Liver (tissue), 9 donors: ENCODE measurements around the gene STXBP6. TPM values are rescaled to one million over a fixed set of nuclear protein-coding genes. Genes with fewer than 3 reads are reported as not detected.

Experiments used
- DNase-seq: peaks from one replicate; pipeline ENCODE4 v3.0.0-alpha.2; 2017; ENCODE audit warnings: low spot score
- H3K27ac ChIP-seq, 2 donors: one replicate each; pipeline ENCODE4 v1.7.0; 2013; ENCODE audit warnings: inconsistent platforms in 2 of 2, low read length in 2 of 2, control low read depth in 1 of 2, low read depth in 1 of 2, mild to moderate bottlenecking in 1 of 2
- H3K27me3 ChIP-seq, 4 donors: one replicate each; pipeline versions ENCODE4 v1.6.1 to v1.7.0; 2013; ENCODE audit warnings: low read length in 3 of 4, inconsistent platforms in 1 of 4, mild to moderate bottlenecking in 1 of 4, moderate library complexity in 1 of 4; ENCODE audit not compliant: control insufficient read depth in 4 of 4, insufficient read depth in 4 of 4
- H3K36me3 ChIP-seq, 4 donors: one replicate each; pipeline versions ENCODE4 v1.6.1 to v1.7.0; 2013; ENCODE audit warnings: low read length in 3 of 4, mild to moderate bottlenecking in 3 of 4, low read depth in 1 of 4, moderate library complexity in 1 of 4; ENCODE audit not compliant: control insufficient read depth in 4 of 4, insufficient read depth in 3 of 4
- H3K4me1 ChIP-seq, 4 donors: one replicate each; pipeline versions ENCODE4 v1.6.1 to v1.7.0; 2013; ENCODE audit warnings: low read length in 3 of 4, mild to moderate bottlenecking in 3 of 4, moderate library complexity in 1 of 4; ENCODE audit not compliant: control insufficient read depth in 4 of 4, insufficient read depth in 4 of 4
- H3K4me3 ChIP-seq, 3 donors: one replicate each; pipeline versions ENCODE4 v1.6.1 to v1.7.0; 2013; ENCODE audit warnings: low read length in 3 of 3, control low read depth in 1 of 3, low read depth in 1 of 3, mild to moderate bottlenecking in 1 of 3
- H3K9ac ChIP-seq, 2 donors: one replicate each; pipeline ENCODE4 v1.7.0; 2013; ENCODE audit warnings: low read length in 2 of 2, mild to moderate bottlenecking in 2 of 2, moderate library complexity in 2 of 2, control low read depth in 1 of 2, low read depth in 1 of 2
- H3K9me3 ChIP-seq, 4 donors: one replicate each; pipeline versions ENCODE4 v1.6.1 to v1.7.0; 2013; ENCODE audit warnings: low read length in 3 of 4; ENCODE audit not compliant: control insufficient read depth in 4 of 4
- CTCF ChIP-seq: fragments of 150-350 bp; IDR thresholded peaks from 2 replicates; pipeline ENCODE4 v1.5.1; 2017; ENCODE audit warnings: improper control_type of control experiment, low read depth, low read length; ENCODE audit not compliant: missing input control
- EGR1 ChIP-seq, 2 donors: IDR thresholded peaks; 2 replicates each; pipeline ENCODE4 v1.6.1; 2016 to 2018; ENCODE audit warnings: antibody characterized with exemption in 2 of 2, low read depth in 2 of 2
- FOXA2 ChIP-seq: IDR thresholded peaks from 2 replicates; pipeline ENCODE4 v1.6.1; 2016; ENCODE audit warnings: antibody characterized with exemption
- GABPA ChIP-seq, 2 donors: IDR thresholded peaks in 1 of 2; conservative IDR thresholded peaks in 1 of 2; 2 replicates each; pipeline ENCODE4 v1.6.1; 2016; ENCODE audit warnings: antibody characterized with exemption in 2 of 2, mild to moderate bottlenecking in 1 of 2, moderate library complexity in 1 of 2
- HNF4A ChIP-seq, 2 donors: conservative IDR thresholded peaks; 2 replicates each; pipeline ENCODE4 v1.6.1; 2016; ENCODE audit warnings: antibody characterized with exemption in 2 of 2, mild to moderate bottlenecking in 2 of 2
- HNF4G ChIP-seq: IDR thresholded peaks from 2 replicates; pipeline ENCODE4 v1.6.1; 2016; ENCODE audit warnings: antibody characterized with exemption
- JUND ChIP-seq, 2 donors: IDR thresholded peaks; 2 replicates each; pipeline ENCODE4 v1.6.1; 2016; ENCODE audit warnings: antibody characterized with exemption in 2 of 2
- MAX ChIP-seq: IDR thresholded peaks from 2 replicates; pipeline ENCODE4 v1.6.1; 2016; ENCODE audit warnings: antibody characterized with exemption
- NR2F2 ChIP-seq: IDR thresholded peaks from 2 replicates; pipeline ENCODE4 v1.6.1; 2016; ENCODE audit warnings: antibody characterized with exemption
- RAD21 ChIP-seq, 2 donors: IDR thresholded peaks; 2 replicates each; pipeline ENCODE4 v1.6.1; 2016; ENCODE audit warnings: antibody characterized with exemption in 2 of 2, mild to moderate bottlenecking in 2 of 2
- REST ChIP-seq: IDR thresholded peaks from 2 replicates; pipeline ENCODE4 v1.6.1; 2016; ENCODE audit warnings: antibody characterized with exemption, mild to moderate bottlenecking
- RXRA ChIP-seq, 2 donors: IDR thresholded peaks; 2 replicates each; pipeline ENCODE4 v1.6.1; 2017 to 2018; ENCODE audit warnings: antibody characterized with exemption in 2 of 2, mild to moderate bottlenecking in 1 of 2
- SP1 ChIP-seq: IDR thresholded peaks from 2 replicates; pipeline ENCODE4 v1.6.1; 2018; ENCODE audit warnings: antibody characterized with exemption, mild to moderate bottlenecking
- TAF1 ChIP-seq: conservative IDR thresholded peaks from 2 replicates; pipeline ENCODE4 v1.6.1; 2016; ENCODE audit warnings: antibody characterized with exemption, mild to moderate bottlenecking
- YY1 ChIP-seq: IDR thresholded peaks from 2 replicates; pipeline ENCODE4 v1.6.1; 2016; ENCODE audit warnings: antibody characterized with exemption, mild to moderate bottlenecking
- ZBTB33 ChIP-seq: IDR thresholded peaks from 2 replicates; pipeline ENCODE4 v1.6.1; 2016; ENCODE audit warnings: antibody characterized with exemption
- WGBS: extraction: QIAGEN DNeasy Blood & Tissue Kit; methylation state at CpG from one replicate; pipeline ENCODE4 v1.1.7; 2013; 5-methylcytosine and 5-hydroxymethylcytosine counted together
- polyA plus RNA-seq, 2 donors: library from polyadenylated mRNA; stranded (reverse) in 1 of 2; unstranded in 1 of 2; fragments of 200-250 nt in 1 of 2; fragments of >200 nt in 1 of 2; fragmentation: Nextera tagmentation in 1 of 2; extraction: Ambion mirVana in 1 of 2; gene quantifications; one replicate each; pipeline versions ENCODE4 v1.2.1 to v1.2.3, GENCODE V29; 2013 to 2015
- total RNA-seq, 2 donors: library from RNA; depleted of rRNA; stranded (reverse); fragments of >200 nt; gene quantifications; one replicate each; pipeline ENCODE4 v1.2.3, GENCODE V29; 2014
- donor health status: healthy.
- donor health status: healthy.
- donor health status: healthy.
- donor health status: healthy.
- donor health status: healthy.

Gene STXBP6
- total and polyA plus RNA-seq, 4 donors: 1.4 to 3.8 (median 1.8) TPM

- Histone ChIP-seq H3K9ac (no peak overlapping the region), H3K36me3 (no peaks in the 10 kb centered on the region), H3K9me3 (no peaks in the 10 kb centered on the region), H3K27ac (no peak overlapping the region), H3K27me3 (no peaks in the 10 kb centered on the region), H3K4me1 (peaks cover 0 to 3% (median 0%) of the 10 kb centered on the region in 4 donors), H3K4me3 (no peak overlapping the region)
- no peak for DNase-seq
- no peak for TF ChIP-seq ZBTB33
- no peak for TF ChIP-seq REST
- no peak for TF ChIP-seq YY1
- no peak for TF ChIP-seq NR2F2
- TF ChIP-seq JUND (IDR thresholded peaks at IDR 0.05): no peak
- no peak for TF ChIP-seq HNF4A (conservative IDR thresholded peaks at IDR 0.05)
- no peak for TF ChIP-seq TAF1
- TF ChIP-seq CTCF: no peak
- no peak for TF ChIP-seq GABPA (IDR thresholded peaks at IDR 0.05 in 1 of 2, conservative IDR thresholded peaks at IDR 0.05 in 1 of 2)
- TF ChIP-seq FOXA2: no peak
- no peak for TF ChIP-seq RAD21 (IDR thresholded peaks at IDR 0.05)
- TF ChIP-seq EGR1 (IDR thresholded peaks at IDR 0.05; ENCODE audit: low read depth in 2 of 2): no peak
- no peak for TF ChIP-seq MAX
- WGBS: 59% methylated on average over 1 of the region's 1 CpG
Measured at GRCh38 chr14:25011095-25011494, 38.9 kb downstream of the STXBP6 start.

- H3K9ac ChIP-seq: no peak overlapping the region
- TF ChIP-seq NR2F2 (no peak), RXRA (IDR thresholded peaks at IDR 0.05) (no peak), TAF1 (no peak), HNF4G (no peak), SP1 (no peak)
- no peak overlapping the region for H3K4me3 ChIP-seq
- 94% methylated on average over 3 of the region's 3 CpGs for WGBS
- no peaks in the 10 kb centered on the region for H3K27me3 ChIP-seq
- no peak for DNase-seq
- H3K9me3 ChIP-seq: no peaks in the 10 kb centered on the region
- H3K36me3 ChIP-seq: no peaks in the 10 kb centered on the region
- no peak overlapping the region for H3K27ac ChIP-seq
- peaks cover 0 to 3% (median 0%) of the 10 kb centered on the region in 4 donors for H3K4me1 ChIP-seq
Measured at GRCh38 chr14:25010471-25010870, 39.5 kb downstream of the STXBP6 start.
